HepG2 (cell line): ENCODE measurements around the gene ZNF254. TPM values are rescaled to one million over a fixed set of nuclear protein-coding genes. Genes with fewer than 3 reads are reported as not detected.

Experiments used
- ATAC-seq: fragments of 200-7000 bp; cut with Tn5 transposase; 3 replicates; pipeline ENCODE4 v1.9.1; 2020; ENCODE audit warnings: mild to moderate bottlenecking, moderate library complexity
- BruUV-seq: library from RNA; stranded (reverse); fragments of 400-500 nt; replicated peaks from 2 replicates; lab custom pipeline; 2021; lab: Mats Ljungman, UMichigan
- CTCF ChIA-PET: fragments of 300-600 bp; formaldehyde crosslinking; extraction: SDS; loops from one replicate; lab custom pipeline; 2021; ENCODE audit warnings: low total read pairs, inconsistent platforms, low intra/inter-chr PET ratio; lab: Yijun Ruan, JAX
- POLR2A ChIA-PET: fragments of 350-600 bp; sonication (Branson Sonifier 250); formaldehyde crosslinking; loops from one replicate; lab custom pipeline; 2020; ENCODE audit warnings: antibody characterized with exemption, inconsistent platforms; lab: Yijun Ruan, JAX
- DNase-seq: peaks from one replicate; pipeline ENCODE4 v3.0.0-alpha.2; 2015; ENCODE audit warnings: low spot score
- FAIRE-seq: peaks from 3 replicates; lab custom pipeline; 2011; peaks lifted over from hg19 to GRCh38; lab: Jason Lieb, UNC
- H2AFZ ChIP-seq: one replicate; pipeline ENCODE4 v1.6.1; 2011; ENCODE audit warnings: low read length, inconsistent platforms
- H3K27ac ChIP-seq: fragments of 300-600 bp; 3 replicates; pipeline ENCODE4 v1.8.0; 2011; ENCODE audit warnings: mixed run types, mild to moderate bottlenecking, mixed read lengths, low read length, inconsistent platforms; ENCODE audit not compliant: insufficient read depth; ENCODE audit errors: extremely low read length
- H3K27me3 ChIP-seq, 2 experiments: fragments of 200-600 bp in 1 of 2; 2 replicates in 1 of 2; 3 replicates in 1 of 2; pipeline versions ENCODE4 v1.6.0 to v1.8.0; 2011; ENCODE audit warnings: low read length in 2 of 2, mild to moderate bottlenecking in 2 of 2, moderate library complexity in 2 of 2, inconsistent platforms in 1 of 2; ENCODE audit not compliant: insufficient read depth in 2 of 2, control insufficient read depth in 1 of 2
- H3K36me3 ChIP-seq, 2 experiments: fragments of 200-600 bp in 1 of 2; replicated peaks in 1 of 2; 2 replicates in 1 of 2; 3 replicates in 1 of 2; pipeline versions ENCODE4 v1.5.1 to v1.8.0; 2011; ENCODE audit warnings: low read length in 2 of 2, inconsistent platforms in 1 of 2; ENCODE audit not compliant: insufficient read depth in 2 of 2, control insufficient read depth in 1 of 2
- H3K4me1 ChIP-seq: 2 replicates; pipeline ENCODE4 v1.5.1; 2012; ENCODE audit warnings: low read length, inconsistent platforms; ENCODE audit not compliant: insufficient read depth
- H3K4me2 ChIP-seq: 2 replicates; pipeline ENCODE4 v1.6.0; 2011; ENCODE audit warnings: low read depth, low read length, inconsistent platforms
- H3K4me3 ChIP-seq, 3 experiments: fragments of 200-600 bp in 1 of 3; sonication (generic), shearing (Covaris generic) in 1 of 3; replicated peaks in 1 of 3; 2 replicates each; pipeline ENCODE4 v1.5.1; 2011 to 2016; ENCODE audit warnings: low read length in 3 of 3, inconsistent platforms in 2 of 3, low read depth in 2 of 3, mild to moderate bottlenecking in 2 of 3, control low read depth in 1 of 3, mixed read lengths in 1 of 3; ENCODE audit not compliant: insufficient read depth in 1 of 3
- H3K79me2 ChIP-seq: one replicate; pipeline ENCODE4 v1.6.1; 2011; ENCODE audit warnings: low read length, inconsistent platforms; ENCODE audit not compliant: insufficient read depth
- H3K9ac ChIP-seq: 2 replicates; pipeline ENCODE4 v1.6.0; 2011; ENCODE audit warnings: mild to moderate bottlenecking, low read depth, low read length, inconsistent platforms; ENCODE audit not compliant: insufficient read depth
- H3K9me3 ChIP-seq: 2 replicates; pipeline ENCODE4 v1.5.1; 2012; ENCODE audit warnings: mild to moderate bottlenecking, low read length
- H4K20me1 ChIP-seq: 2 replicates; pipeline ENCODE4 v1.6.0; 2011; ENCODE audit warnings: inconsistent platforms, mild to moderate bottlenecking, low read length, moderate library complexity; ENCODE audit not compliant: insufficient read depth
- ATF7 ChIP-seq, 2 experiments: fragments of 450-650 bp in 1 of 2; sonication (generic) in 1 of 2; formaldehyde crosslinking in 1 of 2; IDR thresholded peaks; 2 replicates each; pipeline versions ENCODE4 v1.4.0 to v1.6.1; 2016 to 2020; ENCODE audit warnings: antibody characterized with exemption in 1 of 2, mild to moderate bottlenecking in 1 of 2, missing genetic modification reagents in 1 of 2
- CEBPB ChIP-seq: IDR thresholded peaks from 2 replicates; pipeline ENCODE4 v1.6.1; 2011; ENCODE audit warnings: low read depth, low read length, improper control_type of control experiment, borderline replicate concordance
- HOXA9 ChIP-seq: sonication (generic); formaldehyde crosslinking; IDR thresholded peaks from 2 replicates; pipeline ENCODE4 v1.8.1; 2022; ENCODE audit warnings: missing genetic modification reagents, mild to moderate bottlenecking, moderate library complexity, borderline replicate concordance
- KLF9 ChIP-seq: IDR thresholded peaks from 2 replicates; pipeline ENCODE4 v1.6.1; 2016; ENCODE audit warnings: low read depth
- MZF1 ChIP-seq: sonication (generic); formaldehyde crosslinking; IDR thresholded peaks from 2 replicates; pipeline ENCODE4 v1.8.1; 2023; ENCODE audit warnings: mild to moderate bottlenecking, missing genetic modification reagents, borderline replicate concordance
- ZBTB3 ChIP-seq: sonication (generic); formaldehyde crosslinking; IDR thresholded peaks from 2 replicates; pipeline ENCODE4 v1.4.0; 2020; ENCODE audit warnings: low read depth, mild to moderate bottlenecking, moderate library complexity, missing genetic modification reagents, borderline replicate concordance
- ZNF225 ChIP-seq: sonication (generic); formaldehyde crosslinking; IDR thresholded peaks from 2 replicates; pipeline ENCODE4 v1.4.0; 2020; ENCODE audit warnings: mild to moderate bottlenecking, missing genetic modification reagents
- ZNF546 ChIP-seq: sonication (generic); formaldehyde crosslinking; conservative IDR thresholded peaks from 2 replicates; pipeline ENCODE4 v1.8.1; 2023; ENCODE audit warnings: mild to moderate bottlenecking, missing genetic modification reagents
- WGBS: methylation state at CpG from one replicate; pipeline ENCODE4 v1.1.6; 2017; ENCODE audit warnings: low lambda C conversion rate; 5-methylcytosine and 5-hydroxymethylcytosine counted together
- in situ Hi-C: cut with HindIII; loops from 2 replicates; pipeline ENCODE4 v1.10.0; 2017; ENCODE audit warnings: low pct_unique_long_range_greater_than_20kb; ENCODE audit not compliant: extremely low pct_ligation_motif_present
- intact Hi-C: fragments of 100-400 bp; cut with micrococcal nuclease; formaldehyde crosslinking; loops from one replicate; pipeline ENCODE4 v1.10.0; 2022; ENCODE audit not compliant: unreplicated experiment
- polyA plus RNA-seq, 8 experiments: library from polyadenylated mRNA; depleted of rRNA in 3 of 8; stranded (reverse) in 7 of 8; unstranded in 1 of 8; fragments of >200 nt; fragmentation: Illumina TruSeq in 4 of 8; extraction: Trizol in 4 of 8; gene quantifications; 2 replicates each; pipeline versions ENCODE4 v1.2.1 to v1.2.3, GENCODE V29; 2011 to 2016; ENCODE audit warnings: low read depth in 4 of 8, missing spikeins in 1 of 8, mixed read lengths in 1 of 8; ENCODE audit not compliant: insufficient read depth in 1 of 8
- total RNA-seq, 5 experiments: library from RNA; depleted of rRNA; stranded (reverse); fragments of >200 nt; fragmentation: Illumina TruSeq; extraction: Trizol; gene quantifications; 2 replicates each; pipeline ENCODE4 v1.2.3, GENCODE V29; 2016; ENCODE audit warnings: low read depth in 1 of 5
- TF ChIP-seq, protein P1 (sequence below): sonication (generic); formaldehyde crosslinking; IDR thresholded peaks from 2 replicates; pipeline ENCODE4 v1.5.0; 2020; ENCODE audit warnings: mild to moderate bottlenecking, missing genetic modification reagents

The ZNF254 gene
- total and polyA plus RNA-seq, 2 of the 13 experiments (the other 11 are each of a cell fraction or from before 2014, with no cell fraction given) = 2.6 to 4.6 TPM

DNA sequence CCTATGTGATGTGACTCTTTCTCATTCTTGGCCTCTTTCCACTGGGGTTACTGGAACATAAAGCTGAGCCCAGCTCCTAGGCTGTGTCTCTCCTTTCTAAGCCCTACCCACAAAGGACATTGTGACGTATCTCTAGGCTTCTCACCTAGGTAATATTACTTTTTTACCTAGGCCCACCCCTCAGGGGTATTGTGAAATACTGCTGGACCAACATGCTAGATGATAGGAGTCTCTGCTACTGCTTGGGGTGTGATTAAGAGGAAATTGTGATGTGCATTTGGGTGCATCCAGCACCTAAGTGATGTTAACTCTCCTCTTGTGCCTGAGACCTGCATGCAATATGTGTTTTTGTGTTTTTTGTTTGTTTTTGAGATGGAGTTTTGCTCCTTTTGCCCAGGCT is 22.8 kb upstream of the ZNF254 start:
- POLR2A ChIA-PET = no interaction called here
- in situ Hi-C loops (no loop called here), intact Hi-C loops (no loop called here)
- H3K4me1 ChIP-seq = peaks cover 17% of the 10 kb centered on the region
- H3K4me3 ChIP-seq = no peak overlapping the region
- H3K36me3 ChIP-seq = peaks cover 5 to 28% of the 10 kb centered on the region in 2 experiments; a peak in 4 of 5 replicates
- H3K4me2 ChIP-seq = no peak overlapping the region
- H3K79me2 ChIP-seq = no peaks in the 10 kb centered on the region
- H3K27ac ChIP-seq = no peak overlapping the region
- H3K9ac ChIP-seq = no peak overlapping the region
- CTCF ChIA-PET = no interaction called here
- ATAC-seq = no peak
- no TSS peak for BruUV-seq
- TF ChIP-seq KLF9 (CRISPR knock-in tag) (no peak), CEBPB (peak; percentile 30; the same call in 1 of the 2 replicates)
- H2AFZ ChIP-seq = no peak overlapping the region
- DNase-seq = no peak
- H3K27me3 ChIP-seq = no peaks in the 10 kb centered on the region
- no peak for FAIRE-seq
- H4K20me1 ChIP-seq = no peaks in the 10 kb centered on the region
- H3K9me3 ChIP-seq = no peaks in the 10 kb centered on the region
- 92% methylated on average over 1 of the region's 1 CpG for WGBS

DNA sequence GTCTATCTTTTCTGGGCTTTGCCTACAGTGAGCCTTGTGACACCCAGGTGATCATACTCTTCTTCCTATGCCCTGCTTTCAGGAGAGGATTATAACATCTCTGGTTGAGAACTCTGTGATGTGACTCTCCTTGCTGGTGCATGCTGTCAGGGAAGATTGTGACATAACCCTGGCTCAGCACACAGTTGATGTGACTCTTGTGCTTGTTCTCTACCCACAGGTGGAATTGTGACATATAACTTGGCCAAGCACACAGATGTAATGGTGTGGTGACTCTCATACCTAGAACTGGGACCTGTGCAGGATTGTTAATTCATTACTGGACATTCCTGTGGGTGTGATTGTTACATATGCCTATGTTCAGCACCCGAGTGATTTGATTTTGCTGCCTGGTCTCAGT is 21.7 kb upstream of the ZNF254 start:
- H3K9ac ChIP-seq = no peak overlapping the region
- no peak for ATAC-seq
- CTCF ChIA-PET = no interaction called here
- no peak overlapping the region for H3K27ac ChIP-seq
- no peaks in the 10 kb centered on the region for H3K79me2 ChIP-seq
- FAIRE-seq = no peak
- peaks cover 17% of the 10 kb centered on the region for H3K4me1 ChIP-seq
- H4K20me1 ChIP-seq = no peaks in the 10 kb centered on the region
- no peaks in the 10 kb centered on the region for H3K27me3 ChIP-seq
- H3K36me3 ChIP-seq = peaks cover 5 to 20% of the 10 kb centered on the region in 2 experiments; a peak in 3 of 5 replicates
- no peak overlapping the region for H3K4me3 ChIP-seq
- DNase-seq = no peak
- WGBS = 100% methylated on average over 1 of the region's 1 CpG
- in situ Hi-C loops = no loop called here
- TF ChIP-seq, protein P1, sequence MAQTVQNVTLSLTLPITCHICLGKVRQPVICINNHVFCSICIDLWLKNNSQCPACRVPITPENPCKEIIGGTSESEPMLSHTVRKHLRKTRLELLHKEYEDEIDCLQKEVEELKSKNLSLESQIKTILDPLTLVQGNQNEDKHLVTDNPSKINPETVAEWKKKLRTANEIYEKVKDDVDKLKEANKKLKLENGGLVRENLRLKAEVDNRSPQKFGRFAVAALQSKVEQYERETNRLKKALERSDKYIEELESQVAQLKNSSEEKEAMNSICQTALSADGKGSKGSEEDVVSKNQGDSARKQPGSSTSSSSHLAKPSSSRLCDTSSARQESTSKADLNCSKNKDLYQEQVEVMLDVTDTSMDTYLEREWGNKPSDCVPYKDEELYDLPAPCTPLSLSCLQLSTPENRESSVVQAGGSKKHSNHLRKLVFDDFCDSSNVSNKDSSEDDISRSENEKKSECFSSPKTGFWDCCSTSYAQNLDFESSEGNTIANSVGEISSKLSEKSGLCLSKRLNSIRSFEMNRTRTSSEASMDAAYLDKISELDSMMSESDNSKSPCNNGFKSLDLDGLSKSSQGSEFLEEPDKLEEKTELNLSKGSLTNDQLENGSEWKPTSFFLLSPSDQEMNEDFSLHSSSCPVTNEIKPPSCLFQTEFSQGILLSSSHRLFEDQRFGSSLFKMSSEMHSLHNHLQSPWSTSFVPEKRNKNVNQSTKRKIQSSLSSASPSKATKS (CRISPR knock-in tag) = no peak
- TF ChIP-seq MZF1 (no peak), ZNF225 (no peak), HOXA9 (CRISPR knock-in tag) (no peak), ZBTB3 (no peak), ATF7 (IDR thresholded peaks at IDR 0.05) (no peak), ATF7 (CRISPR knock-in tag; IDR thresholded peaks at IDR 0.05) (no peak), ZNF546 (CRISPR knock-in tag) (no peak)
- H2AFZ ChIP-seq = no peak overlapping the region
- no TSS peak for BruUV-seq
- H3K4me2 ChIP-seq = no peak overlapping the region
- H3K9me3 ChIP-seq = no peaks in the 10 kb centered on the region
- POLR2A ChIA-PET = no interaction called here
- intact Hi-C loops = no loop called here
